ENCODE results near the gene CRNN. TPM values are rescaled to one million over a fixed set of nuclear protein-coding genes. Genes with fewer than 3 reads are reported as not detected.

CRNN gene
- total RNA-seq, 1 experiment from 2014 or later = not detected

- H3K27me3 Mint-ChIP-seq (ENCODE audit: low read depth) = no peaks in the 10 kb centered on the region; the same call in 1 of the 2 replicates
- H3K9me3 Mint-ChIP-seq = peaks cover 47% of the 10 kb centered on the region
- ChIA-PET POLR2A (no interaction called here), CTCF (no interaction called here)
- peaks cover 62% of the 10 kb centered on the region for H3K36me3 Mint-ChIP-seq
- H3K4me1 Mint-ChIP-seq = no peaks in the 10 kb centered on the region
- H3K4me3 Mint-ChIP-seq = no peak overlapping the region
- no peak overlapping the region for H3K27ac Mint-ChIP-seq
- ATAC-seq = no peak
- no peak for DNase-seq (ENCODE audit: low spot score)
- no peak for TF ChIP-seq ZNF263 (CRISPR knock-in tag; IDR thresholded peaks at IDR 0.05; ENCODE audit: low read depth)
Measured at GRCh38 chr1:152451254-152451653, 37.2 kb upstream of the CRNN start.

- ChIA-PET CTCF (no interaction called here), POLR2A (no interaction called here)
- H3K27ac Mint-ChIP-seq = no peak overlapping the region
- H3K4me1 Mint-ChIP-seq = no peaks in the 10 kb centered on the region
- H3K27me3 Mint-ChIP-seq (ENCODE audit: low read depth) = no peaks in the 10 kb centered on the region; the same call in 1 of the 2 replicates
- H3K9me3 Mint-ChIP-seq = peaks cover 39% of the 10 kb centered on the region
- DNase-seq (ENCODE audit: low spot score) (no peak), ATAC-seq (no peak)
- TF ChIP-seq ESRRA (CRISPR knock-in tag; IDR thresholded peaks at IDR 0.05; ENCODE audit: borderline replicate concordance) (no peak), E2F4 (CRISPR knock-in tag; IDR thresholded peaks at IDR 0.05; ENCODE audit: borderline replicate concordance, low read depth) (no peak), SMAD4 (CRISPR knock-in tag; IDR thresholded peaks at IDR 0.05) (no peak), NR2C2 (CRISPR knock-in tag; IDR thresholded peaks at IDR 0.05) (no peak), ZNF138 (CRISPR knock-in tag; conservative IDR thresholded peaks at IDR 0.05) (no peak), PRRX2 (CRISPR knock-in tag; IDR thresholded peaks at IDR 0.05) (no peak), ATF6 (CRISPR knock-in tag; IDR thresholded peaks at IDR 0.05) (no peak), RELA (CRISPR knock-in tag; IDR thresholded peaks at IDR 0.05; ENCODE audit: borderline replicate concordance) (no peak), USF2 (CRISPR knock-in tag; IDR thresholded peaks at IDR 0.05) (no peak), ZNF423 (CRISPR knock-in tag; IDR thresholded peaks at IDR 0.05) (no peak), E2F1 (CRISPR knock-in tag; IDR thresholded peaks at IDR 0.05) (no peak), ZNF396 (CRISPR knock-in tag; IDR thresholded peaks at IDR 0.05; ENCODE audit: borderline replicate concordance) (no peak), OVOL2 (CRISPR knock-in tag; IDR thresholded peaks at IDR 0.05; ENCODE audit: borderline replicate concordance) (no peak)
- peaks cover 53% of the 10 kb centered on the region for H3K36me3 Mint-ChIP-seq
- no peak overlapping the region for H3K4me3 Mint-ChIP-seq
Measured at GRCh38 chr1:152449661-152450060, 35.6 kb upstream of the CRNN start.

GRCh38 chr1:152448496-152448895 is 34.4 kb upstream of the CRNN start:
- no peaks in the 10 kb centered on the region for H3K4me1 Mint-ChIP-seq
- no peak overlapping the region for H3K27ac Mint-ChIP-seq
- no peak for DNase-seq (ENCODE audit: low spot score)
- peaks cover 52% of the 10 kb centered on the region for H3K36me3 Mint-ChIP-seq
- no peaks in the 10 kb centered on the region; the same call in 1 of the 2 replicates for H3K27me3 Mint-ChIP-seq (ENCODE audit: low read depth)
- H3K4me3 Mint-ChIP-seq = no peak overlapping the region
- CTCF ChIA-PET = no interaction called here
- no peak for ATAC-seq
- H3K9me3 Mint-ChIP-seq = peaks cover 39% of the 10 kb centered on the region
- POLR2A ChIA-PET = no interaction called here
- TF ChIP-seq GABPB1 (CRISPR knock-in tag; IDR thresholded peaks at IDR 0.05) = no peak
- no peak for TF ChIP-seq SOX15 (CRISPR knock-in tag; IDR thresholded peaks at IDR 0.05)
- TF ChIP-seq SP1 (CRISPR knock-in tag; conservative IDR thresholded peaks at IDR 0.05) = no peak
